GM21423 (cell line): ENCODE data around the gene PTX4.

Experiments used
- ATAC-seq: cut with Tn5 transposase; IDR thresholded peaks from one replicate; pipeline ENCODE4 v1.9.1; 2021; ENCODE audit warnings: mild to moderate bottlenecking, moderate library complexity; ENCODE audit not compliant: unreplicated experiment

The PTX4 gene, protein sequence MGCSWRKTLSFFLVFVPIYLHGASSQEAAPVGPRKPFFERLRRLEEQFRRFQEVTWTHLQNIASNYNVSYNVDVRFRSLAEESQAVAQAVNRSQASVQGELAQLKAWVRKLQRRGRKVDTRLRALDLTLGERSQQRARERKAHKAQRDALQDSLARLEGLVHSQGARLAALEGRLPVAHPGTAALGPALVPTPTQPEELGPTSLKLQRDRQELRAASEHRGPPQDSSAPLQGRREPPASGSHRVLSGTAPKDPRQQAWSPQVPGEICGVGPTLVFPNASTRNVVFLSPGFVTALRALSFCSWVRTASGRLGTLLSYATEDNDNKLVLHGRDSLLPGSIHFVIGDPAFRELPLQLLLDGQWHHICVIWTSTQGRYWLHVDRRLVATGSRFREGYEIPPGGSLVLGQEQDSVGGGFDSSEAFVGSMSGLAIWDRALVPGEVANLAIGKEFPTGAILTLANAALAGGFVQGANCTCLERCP

DNA sequence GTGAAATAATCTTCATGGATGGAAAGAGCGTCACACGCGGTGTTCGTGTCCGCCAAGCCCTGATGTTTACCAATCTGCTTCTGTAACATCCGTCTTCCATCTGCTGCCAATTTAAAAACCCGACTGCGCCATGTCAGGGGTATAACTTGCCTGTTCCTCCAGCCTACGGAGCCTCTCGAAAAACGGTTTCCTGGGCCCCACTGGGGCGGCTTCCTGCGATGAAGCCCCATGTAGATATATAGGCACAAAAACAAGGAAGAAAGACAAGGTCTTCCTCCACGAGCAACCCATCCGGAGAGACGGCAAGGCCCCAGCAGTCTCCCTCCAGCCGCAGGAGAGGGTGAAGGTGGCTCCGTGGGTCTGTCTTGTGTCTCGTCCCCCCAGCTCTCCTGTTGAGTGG, at the start of gene PTX4:
Gene PTX4, minus strand, starts transcription at position 326 of the 400 bp plus-strand sequence. Its CDS starts 35 bp downstream, at position 291.
- ATAC-seq, result no peak

DNA sequence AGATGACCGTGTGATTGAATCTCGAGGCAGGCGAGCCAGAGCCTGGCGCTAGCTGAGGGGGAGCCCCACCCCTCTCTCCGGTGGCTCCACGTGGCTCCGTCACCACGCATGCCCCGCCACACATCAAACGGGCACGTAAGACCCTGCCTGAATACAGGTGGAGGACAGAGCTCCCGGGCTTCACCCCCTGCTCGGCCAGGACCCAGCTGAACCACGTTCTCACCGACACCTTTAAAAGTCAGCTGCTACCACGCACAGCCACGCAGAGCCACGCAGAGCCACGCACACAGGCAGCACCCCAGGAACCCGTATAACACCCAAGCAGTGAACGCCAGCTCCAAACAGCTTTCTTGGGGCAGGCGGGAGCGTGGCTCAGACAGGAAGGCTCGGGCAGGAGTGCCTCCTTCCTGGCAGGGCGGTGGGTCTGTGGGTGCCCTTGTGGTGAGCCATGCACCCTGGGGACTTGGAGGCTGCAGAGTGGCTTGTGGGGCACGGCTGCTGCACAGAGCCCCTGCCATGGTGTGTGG, 49.1 kb upstream of the PTX4 start:
- ATAC-seq, result no peak

DNA sequence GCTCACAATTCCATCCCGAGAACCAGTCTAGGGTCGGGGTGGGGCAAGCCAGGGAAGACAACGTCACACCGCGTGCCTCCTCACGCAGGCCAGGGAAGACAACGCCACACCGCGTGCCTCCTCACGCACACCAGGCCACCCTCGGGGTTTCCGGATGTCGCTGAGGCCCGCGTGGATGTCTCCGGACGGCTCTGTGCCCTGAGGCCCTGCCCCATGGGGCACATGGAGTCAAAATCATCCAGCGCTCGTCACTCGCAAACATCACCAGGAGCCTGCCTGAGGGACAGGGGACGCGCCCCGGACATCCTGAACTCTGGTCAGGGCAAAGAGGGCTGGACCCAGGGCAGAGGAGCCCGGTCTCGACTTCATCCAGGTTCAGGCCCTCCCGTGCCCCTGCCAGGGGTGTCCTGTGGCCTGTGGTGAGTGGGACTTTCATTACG, 48.4 kb upstream of the PTX4 start:
- no peak for ATAC-seq

DNA sequence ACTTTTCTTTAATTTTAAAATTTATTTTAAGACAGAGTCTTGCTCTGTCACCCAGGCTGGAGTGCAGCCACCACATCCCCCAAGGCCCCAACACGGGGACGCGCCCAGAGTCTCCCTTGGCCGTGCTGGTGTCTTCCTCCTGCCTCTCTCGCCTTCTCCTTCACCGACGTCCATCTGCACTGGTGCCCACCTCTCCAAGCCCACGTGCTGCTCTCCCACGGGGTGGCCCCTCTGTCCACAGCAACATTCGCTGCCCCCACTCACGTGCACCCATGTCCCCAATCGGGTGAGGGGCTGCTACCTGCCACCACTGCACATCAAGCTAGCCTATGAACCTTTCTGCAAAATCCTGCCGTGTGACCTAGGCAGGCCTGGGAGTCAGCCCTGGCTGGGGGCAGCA, 47.9 kb upstream of the PTX4 start:
- ATAC-seq, result no peak

DNA sequence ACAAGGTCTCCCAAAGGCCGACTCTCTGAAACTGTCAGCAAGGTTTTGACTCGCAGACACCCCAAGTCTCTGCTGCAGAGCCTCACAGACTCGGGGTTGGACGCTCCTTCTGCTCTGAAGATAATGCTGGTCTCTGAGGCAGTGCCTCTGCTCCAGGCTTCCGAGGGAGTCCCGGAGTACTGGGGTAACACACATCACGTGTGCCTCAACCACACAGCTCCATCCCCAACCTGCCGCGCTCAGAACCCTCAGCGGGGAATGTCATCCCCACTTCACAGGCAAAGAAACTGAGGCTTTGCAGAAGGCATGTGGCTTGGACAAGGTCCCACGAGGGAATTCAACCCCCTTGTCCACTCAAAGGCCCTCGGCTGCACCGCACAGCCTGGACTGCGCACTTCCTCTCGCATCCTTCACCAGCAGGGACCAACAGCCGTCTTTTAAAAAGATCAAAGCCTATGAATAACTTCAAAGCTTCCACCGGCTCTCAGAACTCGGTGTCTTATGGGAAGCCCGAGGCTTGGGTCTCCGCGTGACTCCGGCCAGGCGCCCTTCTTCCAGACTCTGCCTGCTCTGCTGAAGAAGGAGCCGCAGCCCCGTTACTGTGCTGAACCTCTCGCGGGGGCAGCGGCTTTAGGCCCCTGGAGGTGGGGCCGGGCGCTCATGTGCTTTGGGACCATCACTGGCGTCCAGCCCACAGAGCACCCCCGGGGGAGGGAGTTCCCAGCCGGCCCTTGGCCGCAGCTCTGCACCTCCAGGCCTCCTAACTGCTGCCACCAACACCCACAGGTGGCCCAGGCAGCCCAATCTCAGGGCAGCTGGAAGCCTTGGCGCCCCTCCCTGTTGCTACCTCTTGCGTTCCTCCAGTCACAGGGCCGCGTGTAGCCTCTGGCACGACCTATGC, 46.9 kb upstream of the PTX4 start:
- no peak for ATAC-seq

DNA sequence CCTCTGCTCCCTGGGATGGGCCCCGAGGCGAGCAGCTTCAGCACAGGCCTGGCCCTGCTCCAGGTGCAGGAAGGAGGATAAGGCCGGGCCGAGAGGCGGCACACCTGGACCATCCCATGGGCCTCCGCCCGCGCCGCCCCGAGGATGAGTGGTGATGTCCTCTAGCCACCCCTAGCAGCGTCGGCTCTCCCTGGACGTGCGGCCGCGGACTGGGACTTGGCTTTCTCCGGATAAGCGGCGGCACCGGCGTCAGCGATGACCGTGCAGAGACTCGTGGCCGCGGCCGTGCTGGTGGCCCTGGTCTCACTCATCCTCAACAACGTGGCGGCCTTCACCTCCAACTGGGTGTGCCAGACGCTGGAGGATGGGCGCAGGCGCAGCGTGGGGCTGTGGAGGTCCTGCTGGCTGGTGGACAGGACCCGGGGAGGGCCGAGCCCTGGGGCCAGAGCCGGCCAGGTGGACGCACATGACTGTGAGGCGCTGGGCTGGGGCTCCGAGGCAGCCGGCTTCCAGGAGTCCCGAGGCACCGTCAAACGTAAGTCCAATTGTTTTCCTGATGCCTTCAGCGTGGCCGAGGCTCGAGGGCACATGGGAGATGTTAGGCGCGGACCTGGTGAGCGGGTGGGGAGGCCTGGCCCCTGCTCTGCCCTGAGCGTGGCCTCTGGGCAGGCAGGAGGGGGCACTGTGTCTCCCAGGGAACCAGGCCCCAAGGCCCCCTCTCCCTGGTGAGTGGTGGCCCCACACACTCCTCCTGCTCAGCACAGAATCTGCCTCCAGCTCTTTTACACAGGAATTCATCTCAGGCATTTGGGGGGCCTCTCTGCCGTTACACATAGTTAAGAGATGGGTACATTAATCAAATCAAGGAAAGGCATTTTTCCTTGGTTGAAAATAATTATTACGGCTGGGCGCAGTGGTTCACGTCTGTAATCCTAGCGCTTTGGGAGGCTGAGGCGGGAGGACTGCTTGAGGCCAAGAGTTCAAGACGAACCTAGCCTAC, 45.6 kb upstream of the PTX4 start:
- no peak for ATAC-seq

DNA sequence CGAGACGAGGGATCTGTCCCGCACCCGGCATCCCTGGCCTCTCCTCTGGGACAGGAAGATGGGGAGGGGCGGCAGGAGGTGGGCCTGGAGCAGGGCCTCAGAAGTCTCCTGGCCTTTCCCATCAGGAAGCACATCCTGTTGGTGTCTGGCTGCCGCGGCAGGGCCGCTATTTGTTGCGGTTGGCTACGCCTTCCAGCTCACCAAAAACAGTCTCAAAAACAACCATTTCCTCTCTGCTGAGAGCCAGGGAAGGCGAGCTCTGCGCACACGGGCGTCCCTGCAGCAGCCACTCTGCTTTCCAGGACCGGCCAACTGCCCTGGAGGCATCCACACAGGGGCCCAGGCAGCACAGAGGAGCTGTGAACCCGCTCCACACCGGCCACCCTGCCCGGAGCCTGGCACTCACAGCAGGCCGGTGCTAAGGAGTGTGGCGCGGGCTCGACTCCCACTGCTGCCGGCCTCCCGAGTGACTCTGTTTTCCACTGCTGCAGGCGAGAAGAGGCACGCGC, 44.8 kb upstream of the PTX4 start, which contains the start of gene TMEM204:
Gene TMEM204, plus strand, starts transcription at position 224 of the 509 bp plus-strand sequence. CDS start 610 bp downstream, outside the sequence.
- ATAC-seq, result no peak

DNA sequence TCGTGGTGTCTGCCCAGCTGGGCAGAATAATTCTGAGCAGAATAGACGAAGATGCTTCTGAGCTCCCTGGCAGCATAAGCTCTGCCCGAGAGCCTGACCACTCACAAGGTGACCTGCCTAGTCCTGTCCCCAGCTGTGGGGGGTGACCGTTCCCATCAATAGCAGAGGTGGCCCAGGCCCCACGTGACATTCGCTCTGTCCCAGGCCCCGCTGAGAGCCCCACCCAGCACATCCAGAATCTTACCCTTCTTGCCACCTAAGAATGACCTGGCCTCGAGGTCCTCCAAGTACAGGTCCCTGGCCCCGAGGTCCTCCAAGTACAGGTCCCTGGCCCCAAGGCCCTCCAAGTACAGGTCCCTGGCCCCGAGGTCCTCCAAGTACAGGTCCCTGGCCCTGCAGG, 44.0 kb upstream of the PTX4 start:
- ATAC-seq, result no peak

DNA sequence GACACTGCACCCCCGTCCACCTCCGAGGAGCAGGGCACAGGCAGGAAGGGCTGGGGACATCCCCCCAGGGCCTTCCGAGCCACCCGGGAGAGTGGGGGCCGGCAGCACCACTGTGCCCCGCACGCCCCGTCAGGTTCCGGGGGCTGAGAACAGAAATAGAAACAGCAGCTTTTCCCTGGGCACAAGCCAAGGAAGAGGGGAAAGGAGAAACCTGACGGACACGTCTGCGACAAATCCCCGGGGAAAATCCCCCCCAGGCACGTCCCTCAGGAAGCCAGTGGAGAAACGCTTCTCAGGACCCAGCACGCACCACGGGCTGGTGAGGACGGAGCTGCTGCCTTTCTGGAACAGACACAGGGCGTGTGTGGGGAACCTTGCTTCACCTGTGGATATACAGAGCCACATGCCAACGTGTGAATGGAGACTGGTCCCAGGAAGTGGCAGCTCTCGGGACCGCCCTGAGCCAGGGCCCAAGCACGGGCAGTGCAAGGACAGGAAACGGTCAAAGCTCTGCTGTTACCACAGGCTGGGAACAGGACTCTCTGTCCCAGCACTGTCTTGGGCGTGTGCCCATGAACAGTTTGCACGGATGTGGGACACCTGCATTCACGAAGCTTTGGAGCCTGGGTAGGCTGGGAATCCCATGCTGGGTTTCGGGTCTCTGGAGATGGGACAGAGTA, 43.5 kb upstream of the PTX4 start:
- ATAC-seq, result no peak

DNA sequence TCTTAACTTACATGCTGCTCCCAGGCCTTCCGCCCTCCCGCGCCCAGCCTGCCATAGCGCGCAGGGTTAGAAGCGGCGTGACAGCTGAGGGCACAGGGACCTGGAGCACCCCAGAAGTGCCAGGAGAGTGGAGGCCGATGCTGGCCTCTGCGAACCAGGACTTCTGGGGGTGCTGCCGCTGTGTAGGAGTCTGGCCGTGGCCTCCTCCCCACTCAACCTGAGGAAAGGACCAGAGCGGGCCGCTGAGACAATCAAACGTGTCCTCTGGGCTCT, 42.8 kb upstream of the PTX4 start:
- ATAC-seq, result no peak

DNA sequence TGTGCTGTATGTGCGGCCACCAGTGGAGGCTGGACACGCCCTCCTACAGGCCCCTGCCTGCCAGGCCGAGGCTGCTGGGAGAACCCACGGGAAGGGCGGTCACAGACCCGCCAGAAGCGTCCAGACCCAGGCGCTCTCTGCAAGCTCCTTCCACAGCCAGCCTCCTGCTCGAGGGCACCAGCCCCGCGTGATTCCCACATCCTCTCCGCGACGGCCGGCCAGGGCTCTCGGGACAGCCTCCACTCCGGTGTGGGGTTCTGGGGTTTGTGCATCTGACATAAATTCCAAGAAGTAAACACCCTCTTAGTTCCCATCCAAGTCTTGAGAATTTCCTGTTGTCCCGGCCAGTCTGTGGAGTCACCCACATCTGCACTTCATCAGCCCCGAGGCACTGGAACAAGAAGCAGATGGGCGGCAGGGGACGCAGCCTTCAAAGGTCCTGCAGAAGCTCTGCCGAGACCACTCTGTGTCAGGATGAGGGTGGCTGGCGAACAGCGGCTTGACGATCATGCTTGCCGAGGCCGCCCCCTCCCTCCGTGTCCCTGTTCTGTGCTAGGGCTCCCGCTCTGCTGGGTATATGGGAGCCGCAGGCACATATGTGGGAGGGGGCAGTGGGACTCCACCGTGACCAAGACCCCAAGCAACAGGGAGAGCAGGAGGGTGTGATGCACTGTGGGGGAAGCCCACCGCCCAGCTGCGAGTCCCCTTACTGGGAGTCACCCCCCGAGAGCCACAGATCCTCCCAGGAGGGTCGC, 42.3 kb upstream of the PTX4 start:
- ATAC-seq, result no peak

DNA sequence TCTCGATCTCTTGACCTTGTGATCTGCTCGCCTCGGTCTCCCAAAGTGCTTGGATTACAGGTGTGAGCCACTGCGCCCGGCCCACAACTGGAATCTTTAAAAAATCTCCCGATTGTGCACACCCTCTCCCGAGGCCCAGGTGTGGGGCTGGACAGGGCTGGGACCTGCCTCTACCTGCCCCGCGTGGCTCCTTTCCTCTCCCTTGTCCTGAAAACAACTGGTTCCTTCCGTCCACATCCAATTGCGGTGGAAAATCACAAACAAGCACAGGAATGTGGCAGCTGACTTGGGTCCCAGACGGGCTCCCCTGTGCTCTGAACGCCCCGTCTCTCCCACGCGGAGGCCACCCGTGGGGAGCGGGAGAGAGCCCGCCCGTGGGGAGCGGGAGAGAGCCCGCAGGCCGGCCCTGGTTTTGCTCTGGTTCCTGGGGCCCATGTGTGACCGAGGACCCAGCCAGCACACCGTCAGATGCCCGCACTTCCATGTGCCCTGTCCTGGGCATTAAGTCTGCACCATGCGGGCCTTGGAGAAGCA, 41.7 kb upstream of the PTX4 start:
- no peak for ATAC-seq

DNA sequence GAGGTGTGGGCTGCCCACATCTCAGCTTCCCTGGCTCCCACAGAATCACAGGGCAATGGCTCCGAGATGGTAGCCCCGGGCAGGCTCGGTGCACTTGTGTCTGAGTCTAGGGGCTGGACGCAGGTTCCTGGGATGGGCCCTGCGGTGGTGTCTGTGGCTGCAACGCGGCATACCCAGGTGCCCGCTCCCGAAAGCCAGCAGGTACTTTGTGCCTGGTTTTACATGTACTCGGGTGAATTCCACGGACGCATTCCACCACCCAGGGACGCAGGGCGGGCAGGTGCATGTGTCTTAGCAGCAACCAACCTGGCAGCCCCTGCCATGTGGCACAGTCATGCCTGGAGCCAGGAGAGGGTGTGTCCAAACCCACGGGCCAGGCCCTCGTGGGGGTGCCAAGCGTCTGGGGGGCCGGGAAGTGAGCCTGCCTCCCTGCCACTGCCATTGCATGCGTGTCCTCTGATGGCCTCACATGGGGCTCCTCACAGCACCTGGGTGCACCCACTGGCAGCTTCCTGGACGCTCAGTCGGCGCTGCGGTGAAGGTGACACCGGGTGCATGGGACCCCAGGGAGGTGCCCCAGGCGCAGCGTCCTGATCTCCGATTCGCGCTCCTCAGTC, 40.3 kb upstream of the PTX4 start:
- no peak for ATAC-seq

DNA sequence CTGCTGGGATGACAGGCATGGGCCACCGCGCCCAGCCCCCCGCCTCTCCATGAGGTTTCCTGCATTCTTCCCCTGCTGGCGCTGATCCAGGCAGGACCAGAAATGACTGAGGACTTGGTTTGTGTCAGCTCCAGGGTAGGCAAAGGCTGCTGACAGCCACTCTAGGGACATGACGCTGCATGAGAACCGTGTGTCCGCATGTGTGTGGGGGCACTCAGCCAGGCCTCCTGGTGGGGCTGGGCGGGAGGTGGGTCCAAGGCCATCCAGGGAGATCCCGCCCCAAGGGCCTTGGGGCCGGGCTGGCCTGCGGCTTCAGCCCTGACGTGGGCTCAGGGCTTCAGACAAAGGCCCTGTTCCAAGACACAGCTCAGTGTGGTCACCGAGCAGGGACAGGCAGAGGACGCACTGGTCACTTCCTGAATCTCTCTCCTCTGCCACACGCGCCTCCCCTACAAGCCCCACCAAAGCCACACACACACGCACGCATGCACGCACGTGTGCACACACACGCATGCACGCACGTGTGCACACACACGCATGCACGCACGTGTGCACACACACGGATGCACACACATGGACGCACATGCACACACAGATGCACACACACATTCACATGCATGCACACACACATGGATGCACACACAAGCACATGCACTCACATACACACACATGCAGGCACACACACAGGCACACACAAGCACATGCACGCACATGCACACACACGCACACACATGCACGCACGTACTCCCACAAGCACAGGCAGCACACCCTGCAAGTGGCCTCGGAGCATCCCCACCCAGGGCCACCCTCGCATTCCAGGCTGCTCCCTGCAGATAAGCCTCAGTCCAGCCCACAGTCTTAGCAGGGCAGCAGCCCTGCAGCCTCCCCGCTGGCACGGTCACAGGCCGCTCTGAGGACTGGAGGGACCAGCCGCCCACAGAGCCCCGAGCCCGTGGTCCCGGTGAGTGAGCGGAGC, 39.4 kb upstream of the PTX4 start:
- no peak for ATAC-seq

DNA sequence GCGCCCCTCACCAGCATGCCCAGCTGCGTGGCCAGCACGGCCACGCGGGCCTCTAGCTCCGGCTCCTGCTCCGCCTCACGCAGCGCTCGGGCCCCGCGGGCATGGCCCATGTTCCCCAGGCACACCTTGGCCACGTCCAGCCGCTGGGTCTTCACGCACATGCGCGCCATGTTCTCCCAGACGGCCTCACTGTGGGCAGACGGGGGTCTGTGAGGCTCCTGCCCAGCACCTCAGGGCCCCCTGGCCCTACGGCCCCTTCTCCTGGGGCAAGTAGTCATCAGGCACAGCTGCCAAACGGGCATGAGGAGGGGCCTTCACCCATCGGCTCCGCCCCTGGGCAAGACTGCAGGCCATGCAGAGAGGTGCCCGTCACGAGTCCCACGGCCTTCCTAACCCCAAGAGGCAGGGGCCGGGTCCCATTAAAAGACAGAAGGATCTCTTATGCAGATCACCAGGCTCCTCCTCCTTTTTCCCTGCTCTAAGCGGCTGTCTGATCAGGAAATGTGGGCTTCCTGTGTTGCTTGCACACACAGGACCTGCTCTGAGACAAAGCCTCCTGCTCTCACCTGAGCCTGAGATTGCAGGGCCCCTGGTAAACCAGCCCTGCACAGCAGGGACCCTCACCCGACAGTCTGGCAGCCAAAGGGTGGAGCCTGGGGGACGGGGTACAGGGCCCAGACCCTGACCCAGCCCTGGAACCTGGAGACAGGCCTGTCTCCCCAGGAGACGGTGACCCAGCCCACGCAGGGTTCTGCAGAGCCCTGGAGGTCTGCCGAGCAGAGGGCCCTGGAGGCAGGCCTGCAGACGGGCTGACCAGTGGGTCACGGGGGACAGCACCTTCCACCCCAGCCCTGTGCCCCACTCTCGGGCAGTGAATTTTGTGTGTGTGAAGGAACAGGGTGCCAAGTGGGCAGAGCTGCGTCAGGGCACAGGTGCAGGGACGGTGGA, 38.1 kb upstream of the PTX4 start:
- no peak for ATAC-seq
